Stimulated activated CD4-positive, alpha-beta T cell treated with anti-CD3 and anti-CD28 coated beads, TNF-alpha, amount 100 ng/mL, for 4 hours (primary cell): Measurements from ENCODE around the gene WDR43.

ENCODE experiments used
- DNase-seq, 3 experiments: peaks; one replicate each; pipeline ENCODE4 v3.0.0-alpha.2; 2020; ENCODE audit warnings: low read depth in 3 of 3

WDR43 gene

DNA sequence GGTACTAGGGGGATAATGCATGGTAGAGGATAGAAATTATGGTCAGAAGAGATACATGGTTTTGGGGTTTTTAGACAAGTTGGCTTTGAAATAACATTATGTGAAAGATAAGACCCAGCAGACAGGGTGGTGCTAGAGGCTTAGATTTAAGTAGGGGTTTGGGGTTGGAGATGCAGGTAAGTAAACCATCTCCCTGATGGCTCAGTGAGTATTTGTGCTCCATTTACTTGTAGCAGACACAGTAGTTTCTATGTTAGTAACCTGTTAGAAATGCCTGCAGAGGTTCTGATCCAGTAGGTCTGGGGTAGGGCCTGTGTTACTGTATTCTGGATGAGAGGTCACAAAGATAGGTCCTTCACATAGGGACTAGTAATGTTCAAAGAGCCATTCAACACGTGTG lies 13.7 kb downstream of the WDR43 start:
- no peak for DNase-seq

GRCh38 chr2:28909655-28910353 lies 15.3 kb downstream of the WDR43 start:
- no peak for DNase-seq

GRCh38 chr2:28915939-28916338 lies 21.5 kb downstream of the WDR43 start:
- no peak for DNase-seq

- DNase-seq = no peak
Observed at GRCh38 chr2:28926847-28927246, 32.4 kb downstream of the WDR43 start.

GRCh38 chr2:28927469-28927868 lies 33.0 kb downstream of the WDR43 start:
- no peak for DNase-seq

GRCh38 chr2:28927878-28928277 lies 33.4 kb downstream of the WDR43 start:
- DNase-seq = no peak

DNA sequence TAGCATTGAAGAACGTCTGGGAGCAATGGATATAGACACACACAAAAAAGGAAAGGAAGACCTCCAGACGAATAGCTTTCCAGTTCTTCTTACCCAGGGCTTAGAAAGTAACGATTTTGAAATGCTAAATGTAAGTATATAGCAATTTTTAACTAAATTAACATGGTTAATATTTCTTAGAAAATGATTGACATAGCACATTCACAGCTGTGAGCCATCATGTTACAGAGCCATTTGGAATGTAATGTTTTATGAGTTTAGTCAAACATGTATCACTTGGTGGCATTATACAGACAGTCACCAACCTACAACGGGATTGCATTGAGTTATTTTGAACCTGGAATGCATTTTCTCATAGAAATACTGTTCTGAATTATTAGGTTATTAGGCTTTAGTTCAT lies 35.1 kb downstream of the WDR43 start:
- no peak for DNase-seq

DNA sequence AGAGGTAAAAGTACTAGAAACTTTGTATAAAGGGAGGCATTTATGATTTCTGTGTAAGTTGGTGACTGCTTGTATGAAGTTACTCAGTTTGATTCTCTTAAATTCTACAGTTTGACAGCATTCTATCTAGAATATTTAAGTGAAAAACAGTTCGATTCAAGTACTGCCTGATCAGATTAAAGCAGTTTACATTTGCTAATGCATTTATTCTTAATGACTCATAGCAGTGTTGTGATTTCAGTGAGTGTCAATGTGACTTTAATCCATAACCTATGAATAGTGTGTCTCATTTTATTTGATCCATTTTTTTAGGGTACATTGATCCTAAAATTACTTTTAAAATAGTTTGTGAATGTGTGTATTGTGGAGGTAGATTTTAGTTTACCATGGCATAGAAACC lies 35.7 kb downstream of the WDR43 start:
- no peak for DNase-seq

DNA sequence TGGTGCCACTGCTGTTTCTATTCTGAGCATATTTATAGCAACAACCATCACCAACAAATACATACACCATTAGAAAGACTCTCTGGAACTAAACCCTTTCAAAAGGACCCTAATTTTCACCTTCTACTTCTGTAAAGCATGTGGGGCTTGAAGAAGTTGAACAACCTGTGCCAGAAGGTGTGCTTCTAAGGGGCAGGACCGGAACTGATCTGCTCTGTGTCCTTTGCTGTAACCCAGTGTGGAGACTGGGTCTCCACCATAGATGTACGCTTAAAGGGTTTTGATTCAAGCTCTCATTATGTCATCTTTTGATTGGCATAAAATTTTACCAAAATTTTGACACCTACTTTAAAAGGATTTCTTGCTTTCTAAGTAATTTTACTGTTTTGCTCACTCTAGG lies 40.3 kb downstream of the WDR43 start:
- DNase-seq = no peak

GRCh38 chr2:28941008-28941407 lies 46.5 kb downstream of the WDR43 start:
- no peak for DNase-seq

GRCh38 chr2:28944535-28945248 lies 50.2 kb downstream of the WDR43 start:
- DNase-seq = no peak

- no peak for DNase-seq
Observed at GRCh38 chr2:28948160-28948559, 53.7 kb downstream of the WDR43 start.

DNA sequence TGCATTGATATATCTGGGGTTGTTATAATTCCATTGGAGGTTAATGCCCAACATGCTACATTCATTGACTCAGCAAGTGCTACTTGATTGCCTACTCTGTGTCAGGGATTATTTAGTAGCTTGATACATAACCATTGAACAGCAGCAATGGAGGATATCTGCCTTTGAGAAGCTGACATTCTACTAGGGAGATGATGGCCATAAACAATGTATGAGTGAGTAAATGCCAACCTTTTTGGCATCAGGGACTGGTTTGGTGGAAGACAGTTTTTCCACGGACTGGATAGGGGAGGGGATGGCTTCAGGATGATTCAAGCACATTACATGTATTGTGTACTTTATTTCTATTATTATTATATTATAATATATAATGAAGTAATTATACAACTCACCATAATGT lies 54.7 kb downstream of the WDR43 start:
- no peak for DNase-seq

DNA sequence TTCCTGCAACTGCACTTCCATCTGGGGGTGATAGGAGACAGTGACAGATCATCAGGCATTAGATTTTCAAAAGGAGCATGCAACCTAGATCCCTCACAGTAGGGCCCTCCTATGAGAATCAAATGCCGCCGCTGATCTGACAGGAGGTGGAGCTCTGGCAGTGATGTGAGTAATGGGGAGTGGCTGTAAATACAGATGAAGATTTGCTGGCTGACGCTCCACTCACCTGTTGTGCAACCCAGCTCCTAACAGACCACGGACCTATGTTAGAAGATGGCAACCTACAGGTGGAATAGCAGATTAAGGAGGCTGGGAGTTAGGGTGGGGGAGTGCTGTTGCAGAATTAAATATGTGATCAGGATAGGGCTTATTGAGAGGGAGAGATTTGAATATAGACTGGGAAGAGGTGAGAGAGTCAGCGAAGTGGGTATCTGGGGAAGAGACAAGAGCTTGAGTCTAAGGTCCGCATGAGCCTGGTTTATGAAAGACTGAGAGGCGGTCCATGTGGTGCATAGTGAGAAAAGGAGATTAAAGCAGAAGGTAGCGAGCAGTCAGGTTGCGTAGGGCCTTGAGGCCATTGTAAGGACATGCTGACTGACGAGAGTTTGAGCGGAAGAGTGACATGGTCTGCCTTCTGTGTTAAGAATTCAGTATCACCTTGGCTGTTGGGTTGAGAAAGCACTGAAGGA lies 55.3 kb downstream of the WDR43 start:
- DNase-seq = no peak

DNA sequence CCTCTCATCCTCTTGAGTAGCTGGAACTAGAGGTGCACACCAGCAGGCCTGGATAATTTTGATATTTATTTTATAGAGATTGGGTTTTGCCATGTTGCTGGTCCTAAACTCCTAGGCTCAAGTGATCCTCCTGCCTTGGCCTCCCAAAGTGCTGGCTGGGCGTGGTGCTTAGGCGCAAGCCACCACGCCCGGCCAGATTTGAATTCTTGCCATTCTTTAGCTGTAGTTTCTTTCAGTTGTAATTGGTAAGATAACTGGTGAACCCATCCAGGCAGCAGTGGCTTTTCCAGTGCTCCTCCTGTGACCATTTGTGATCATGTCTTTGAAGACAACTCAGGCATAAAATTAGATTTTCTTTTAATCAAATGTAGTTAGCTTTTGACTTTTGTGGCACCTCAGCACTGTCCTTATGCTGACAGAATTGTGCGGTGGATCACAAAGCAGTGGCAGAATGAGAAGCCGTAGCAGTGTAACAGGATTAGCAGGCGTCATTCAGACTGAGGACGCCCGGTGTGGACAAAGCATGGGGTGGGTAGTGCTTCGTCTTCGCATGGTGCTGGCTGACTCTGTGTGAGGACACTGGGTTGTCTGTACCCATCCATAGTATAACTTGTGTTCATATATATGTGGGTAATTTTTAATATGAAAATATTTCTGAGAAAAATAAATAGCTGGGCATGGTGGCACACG lies 56.6 kb downstream of the WDR43 start:
- no peak for DNase-seq

GRCh38 chr2:28951910-28952835 lies 57.7 kb downstream of the WDR43 start:
- no peak for DNase-seq

DNA sequence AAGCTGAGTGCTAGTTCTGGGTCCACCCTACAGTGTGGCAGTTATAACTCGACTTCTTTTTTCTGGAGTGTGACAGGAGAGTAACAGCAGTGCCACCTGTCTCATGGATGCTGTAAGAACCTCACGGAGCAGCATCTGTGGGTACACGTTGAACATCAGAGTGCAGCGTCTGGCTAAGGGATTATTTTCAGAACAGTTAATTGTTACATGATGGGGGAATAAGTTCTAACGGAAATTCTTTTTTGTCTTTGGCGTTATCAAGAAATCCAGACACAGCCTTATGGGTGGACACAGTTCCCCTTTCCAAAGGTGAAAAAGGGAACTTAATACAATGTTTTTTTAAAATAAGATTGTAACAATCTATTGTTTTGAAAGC lies 58.4 kb downstream of the WDR43 start:
- no peak for DNase-seq

- DNase-seq = no peak
Observed at GRCh38 chr2:28955467-28955866, 61.0 kb downstream of the WDR43 start.

DNA sequence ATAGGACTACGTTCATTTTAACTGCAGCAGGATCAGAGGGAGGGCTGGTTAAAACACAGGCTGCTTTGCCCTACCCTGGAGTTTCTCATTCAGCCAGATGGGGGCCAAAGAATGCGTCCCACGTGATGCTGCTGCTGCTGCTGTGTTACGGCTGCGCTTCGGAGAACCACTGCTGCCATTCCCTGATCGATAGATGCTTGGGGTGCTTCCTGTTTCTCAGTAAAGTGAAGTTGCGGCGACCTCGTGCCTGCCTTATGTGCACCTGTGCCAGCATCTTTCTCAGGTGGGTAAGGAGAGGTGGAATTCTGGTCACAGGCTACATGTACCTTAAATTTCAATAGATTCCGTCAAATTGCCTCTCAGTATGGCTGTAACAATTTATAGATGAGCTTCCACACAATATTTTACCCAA lies 62.0 kb downstream of the WDR43 start:
- peak in 1 of 3 experiments; percentile 28 for DNase-seq

DNA sequence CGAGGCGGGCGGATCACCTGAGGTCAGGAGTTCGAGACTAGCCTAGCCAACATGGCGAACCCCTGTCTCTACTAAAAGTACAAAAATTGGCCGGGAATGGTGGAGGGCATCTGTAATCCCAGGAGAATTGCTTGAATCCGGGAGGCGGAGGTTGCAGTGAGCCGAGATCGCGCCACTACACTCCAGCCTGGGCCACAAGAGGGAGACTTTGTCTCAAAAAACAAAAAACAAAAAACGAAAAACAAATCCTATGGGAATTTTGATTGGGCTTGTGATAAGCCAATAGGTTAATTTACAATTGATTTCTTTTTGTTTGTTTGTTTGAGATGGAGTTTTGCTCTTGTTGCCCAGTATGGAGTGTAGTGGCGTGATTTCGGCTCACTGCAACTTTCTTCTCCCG lies 62.4 kb downstream of the WDR43 start:
- no peak for DNase-seq

- DNase-seq = no peak
Observed at GRCh38 chr2:28958689-28959088, 64.2 kb downstream of the WDR43 start.
